PFSK-1 (cell line): ENCODE measurements around the gene AMMECR1L.

Experiments used
- FOXP2 ChIP-seq: optimal IDR thresholded peaks from 2 replicates; pipeline ENCODE3; 2011; ENCODE audit warnings: borderline replicate concordance, control low read depth, inconsistent platforms; ENCODE audit not compliant: insufficient read depth; ENCODE audit errors: extremely low read length, extremely low read depth
- POLR2AphosphoS5 ChIP-seq: IDR thresholded peaks from 2 replicates; pipeline ENCODE4 v1.6.1; 2012; ENCODE audit warnings: low read depth, mild to moderate bottlenecking, control low read depth, low read length, moderate library complexity
- SIN3A ChIP-seq: IDR thresholded peaks from 2 replicates; pipeline ENCODE4 v1.6.1; 2012; ENCODE audit warnings: mild to moderate bottlenecking, low read length, moderate library complexity, borderline replicate concordance; ENCODE audit not compliant: insufficient read depth
- TAF1 ChIP-seq: IDR thresholded peaks from 2 replicates; pipeline ENCODE4 v1.6.1; 2012; ENCODE audit warnings: low read length, control low read depth, borderline replicate concordance; ENCODE audit not compliant: insufficient read depth
- TF ChIP-seq, protein P1 (sequence below), 2 experiments: IDR thresholded peaks; 2 replicates each; pipeline versions ENCODE4 v1.6.1 to v1.8.0; 2011 to 2012; ENCODE audit warnings: low read depth in 2 of 2, low read length in 2 of 2, control low read depth in 1 of 2, inconsistent platforms in 1 of 2, mild to moderate bottlenecking in 1 of 2, moderate library complexity in 1 of 2; ENCODE audit not compliant: insufficient read depth in 1 of 2

AMMECR1L gene

DNA sequence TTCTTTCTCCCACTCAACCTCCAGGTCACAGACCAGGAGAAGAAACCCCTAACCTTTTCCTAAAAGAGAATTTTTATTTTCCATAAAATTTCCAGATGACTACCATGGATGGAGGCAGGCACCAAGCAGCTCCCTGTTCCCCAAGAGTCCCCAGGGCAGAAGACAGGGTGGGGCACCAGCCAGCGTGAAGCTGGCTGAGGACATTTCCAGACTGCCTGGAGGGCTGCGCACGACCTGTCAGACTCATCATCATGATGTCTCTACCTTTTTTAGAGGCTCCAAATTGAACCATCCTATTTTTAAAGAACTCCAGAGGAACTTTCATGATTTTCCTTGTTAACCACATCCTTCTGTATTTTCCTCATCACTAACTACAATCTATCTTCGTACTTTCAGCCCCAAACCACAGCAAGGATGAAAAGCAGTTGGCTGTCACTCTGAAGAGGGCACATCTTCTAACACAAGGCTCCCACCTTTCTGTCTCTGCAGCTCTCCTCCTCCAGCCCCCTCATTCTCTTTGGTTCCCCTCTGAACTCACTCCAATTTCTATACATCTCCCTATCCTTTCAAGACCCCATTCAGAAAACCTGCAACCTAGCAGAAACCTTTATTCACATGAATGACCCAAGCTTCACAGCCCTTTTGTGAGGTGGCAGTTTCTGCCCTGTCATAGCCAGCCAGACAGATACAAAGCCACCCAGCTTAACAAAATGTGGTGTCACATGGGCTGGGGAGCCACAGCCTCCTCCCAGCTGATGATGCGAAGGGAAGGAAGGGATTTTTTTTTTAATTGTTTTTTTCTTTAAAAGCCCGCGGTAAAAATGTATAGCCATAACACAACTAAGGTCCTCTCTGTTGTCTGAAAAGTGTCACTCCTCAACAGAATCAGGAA is 11.1 kb downstream of the AMMECR1L start:
- TF ChIP-seq POLR2AphosphoS5: no peak
- no peak for TF ChIP-seq TAF1
- no peak for TF ChIP-seq FOXP2
- no peak for TF ChIP-seq SIN3A
- TF ChIP-seq, protein P1, sequence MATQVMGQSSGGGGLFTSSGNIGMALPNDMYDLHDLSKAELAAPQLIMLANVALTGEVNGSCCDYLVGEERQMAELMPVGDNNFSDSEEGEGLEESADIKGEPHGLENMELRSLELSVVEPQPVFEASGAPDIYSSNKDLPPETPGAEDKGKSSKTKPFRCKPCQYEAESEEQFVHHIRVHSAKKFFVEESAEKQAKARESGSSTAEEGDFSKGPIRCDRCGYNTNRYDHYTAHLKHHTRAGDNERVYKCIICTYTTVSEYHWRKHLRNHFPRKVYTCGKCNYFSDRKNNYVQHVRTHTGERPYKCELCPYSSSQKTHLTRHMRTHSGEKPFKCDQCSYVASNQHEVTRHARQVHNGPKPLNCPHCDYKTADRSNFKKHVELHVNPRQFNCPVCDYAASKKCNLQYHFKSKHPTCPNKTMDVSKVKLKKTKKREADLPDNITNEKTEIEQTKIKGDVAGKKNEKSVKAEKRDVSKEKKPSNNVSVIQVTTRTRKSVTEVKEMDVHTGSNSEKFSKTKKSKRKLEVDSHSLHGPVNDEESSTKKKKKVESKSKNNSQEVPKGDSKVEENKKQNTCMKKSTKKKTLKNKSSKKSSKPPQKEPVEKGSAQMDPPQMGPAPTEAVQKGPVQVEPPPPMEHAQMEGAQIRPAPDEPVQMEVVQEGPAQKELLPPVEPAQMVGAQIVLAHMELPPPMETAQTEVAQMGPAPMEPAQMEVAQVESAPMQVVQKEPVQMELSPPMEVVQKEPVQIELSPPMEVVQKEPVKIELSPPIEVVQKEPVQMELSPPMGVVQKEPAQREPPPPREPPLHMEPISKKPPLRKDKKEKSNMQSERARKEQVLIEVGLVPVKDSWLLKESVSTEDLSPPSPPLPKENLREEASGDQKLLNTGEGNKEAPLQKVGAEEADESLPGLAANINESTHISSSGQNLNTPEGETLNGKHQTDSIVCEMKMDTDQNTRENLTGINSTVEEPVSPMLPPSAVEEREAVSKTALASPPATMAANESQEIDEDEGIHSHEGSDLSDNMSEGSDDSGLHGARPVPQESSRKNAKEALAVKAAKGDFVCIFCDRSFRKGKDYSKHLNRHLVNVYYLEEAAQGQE (IDR thresholded peaks at IDR 0.05; ENCODE audit: insufficient read depth in 1 of 2, low read depth in 2 of 2, low read length in 2 of 2): no peak

DNA sequence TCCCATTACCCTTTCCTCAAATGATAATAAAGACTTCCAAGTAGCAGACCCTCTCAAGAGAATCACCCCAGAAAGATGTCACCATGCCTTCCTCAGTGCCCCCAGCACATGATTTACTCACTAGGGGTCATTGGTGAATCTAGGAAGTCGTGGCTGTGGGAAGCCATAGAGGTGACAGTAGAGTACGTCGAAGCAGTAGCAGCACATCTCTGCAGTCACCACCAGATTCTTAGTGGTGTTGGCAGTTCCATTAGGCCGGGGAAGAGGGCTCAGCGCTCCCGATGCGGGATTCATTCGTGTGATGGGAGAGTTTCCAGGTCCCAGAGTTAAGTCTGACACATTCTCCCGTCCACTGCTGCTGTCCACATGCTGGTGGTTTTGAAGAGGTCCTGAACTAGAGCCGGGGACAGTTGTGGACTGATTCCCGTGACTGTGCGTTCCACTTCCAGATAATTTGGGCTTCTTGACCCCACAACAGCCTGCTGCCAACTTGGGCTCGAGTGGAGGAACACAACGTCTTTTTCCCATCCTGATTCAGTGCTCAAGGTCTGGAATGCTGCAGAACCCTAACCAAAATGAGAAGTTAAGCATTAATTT is 12.0 kb downstream of the AMMECR1L start:
- TF ChIP-seq SIN3A (no peak), POLR2AphosphoS5 (no peak), TAF1 (no peak), FOXP2 (no peak)
- TF ChIP-seq, protein P1 (IDR thresholded peaks at IDR 0.05; ENCODE audit: insufficient read depth in 1 of 2, low read depth in 2 of 2, low read length in 2 of 2): no peak

DNA sequence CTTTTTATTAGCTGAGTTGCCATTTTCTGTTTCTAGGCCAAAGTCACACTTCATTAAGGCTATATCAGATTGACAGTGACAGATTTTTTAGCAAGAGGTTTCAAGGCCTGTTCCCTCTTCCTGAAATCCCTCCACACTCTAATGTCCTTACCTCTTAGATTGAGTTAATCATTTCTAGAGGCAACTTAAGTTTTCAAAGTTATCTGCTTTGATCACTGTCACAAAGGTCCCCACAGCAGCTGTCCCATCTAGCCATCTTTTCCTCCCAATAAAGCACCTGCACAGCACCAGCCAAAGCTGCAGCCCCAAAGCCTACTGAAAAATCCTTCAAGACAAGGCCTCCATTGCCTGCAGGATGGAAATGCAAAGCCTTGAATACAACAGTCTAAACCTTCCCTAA is 13.4 kb downstream of the AMMECR1L start:
- TF ChIP-seq POLR2AphosphoS5: no peak
- TF ChIP-seq, protein P1 (IDR thresholded peaks at IDR 0.05; ENCODE audit: insufficient read depth in 1 of 2, low read depth in 2 of 2, low read length in 2 of 2): no peak

DNA sequence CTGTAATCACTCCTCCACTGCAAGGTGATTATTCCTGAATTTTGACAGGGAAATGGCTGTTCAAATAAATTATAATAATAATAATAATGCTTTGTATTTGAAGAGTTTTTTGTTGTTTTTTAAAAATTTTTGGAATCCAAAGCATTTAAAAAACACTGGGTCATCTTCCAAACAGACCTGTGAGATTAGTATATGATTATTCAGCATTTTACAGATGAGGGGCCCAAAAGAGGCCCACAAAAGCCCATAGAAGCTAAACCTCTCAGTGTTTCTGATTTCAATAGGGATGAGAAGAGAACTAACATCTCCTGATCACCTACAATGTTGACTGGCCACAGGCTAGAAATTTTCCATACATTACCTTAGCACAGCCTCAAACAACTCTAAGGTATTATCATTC is 19.8 kb downstream of the AMMECR1L start:
- no peak for TF ChIP-seq SIN3A

DNA sequence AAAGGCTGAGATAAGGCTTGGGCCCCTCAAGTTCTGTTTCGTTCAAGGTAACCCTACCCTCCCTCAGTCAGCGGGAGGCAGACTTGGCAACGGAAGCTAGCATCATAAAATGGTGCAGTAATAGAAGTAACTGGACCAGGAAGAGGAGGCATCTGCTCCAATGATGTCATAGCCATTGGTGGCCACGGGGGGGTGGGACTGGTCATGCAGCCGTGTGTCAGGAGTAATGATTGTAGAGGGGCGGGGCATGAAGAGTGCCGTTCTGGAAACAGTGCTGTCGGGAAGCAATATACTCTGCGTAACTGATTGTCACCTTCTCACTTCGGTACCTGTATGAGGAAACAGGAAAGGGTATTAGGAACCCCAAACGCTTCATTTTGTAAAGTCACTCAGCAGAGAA is 20.9 kb downstream of the AMMECR1L start:
- no peak for TF ChIP-seq FOXP2
- TF ChIP-seq, protein P1 (IDR thresholded peaks at IDR 0.05; ENCODE audit: insufficient read depth in 1 of 2, low read depth in 2 of 2, low read length in 2 of 2): no peak
- TF ChIP-seq TAF1: no peak
- TF ChIP-seq SIN3A: no peak
- TF ChIP-seq POLR2AphosphoS5: no peak
